CD1c-positive myeloid dendritic cell (primary cell): Measurements from ENCODE around the gene LIMS2.

ENCODE experiments used
- DNase-seq: peaks from one replicate; pipeline ENCODE4 v3.0.0-alpha.2; 2016; ENCODE audit errors: extremely low spot score

Gene LIMS2

GRCh38 chr2:127623388-127624319, 51.7 kb downstream of the LIMS2 start:
- no peak for DNase-seq

GRCh38 chr2:127622561-127623387, 52.6 kb downstream of the LIMS2 start:
- DNase-seq, result no peak

GRCh38 chr2:127621981-127622431, 53.3 kb downstream of the LIMS2 start:
- DNase-seq, result no peak

GRCh38 chr2:127620866-127621265, 54.5 kb downstream of the LIMS2 start:
- DNase-seq, result peak; percentile 25

- no peak for DNase-seq
These were observed 55.2 kb downstream of the LIMS2 start for GRCh38 chr2:127619877-127620705.

- no peak for DNase-seq
These were observed 56.1 kb downstream of the LIMS2 start for GRCh38 chr2:127619203-127619590.

- DNase-seq, result no peak
These were observed 56.7 kb downstream of the LIMS2 start for GRCh38 chr2:127618551-127619202.

GRCh38 chr2:127615511-127616166, 59.7 kb downstream of the LIMS2 start:
- no peak for DNase-seq

- no peak for DNase-seq
These were observed 60.6 kb downstream of the LIMS2 start for GRCh38 chr2:127614731-127615130.

- no peak for DNase-seq
These were observed 61.1 kb downstream of the LIMS2 start for GRCh38 chr2:127614246-127614645.

GRCh38 chr2:127612111-127612822, 63.1 kb downstream of the LIMS2 start:
- no peak for DNase-seq

- DNase-seq, result no peak
These were observed 64.0 kb downstream of the LIMS2 start for GRCh38 chr2:127611076-127611925.

- DNase-seq, result no peak
These were observed 64.8 kb downstream of the LIMS2 start for GRCh38 chr2:127610561-127610960.

GRCh38 chr2:127609818-127610217, 65.5 kb downstream of the LIMS2 start:
- DNase-seq, result no peak

- no peak for DNase-seq
These were observed 66.1 kb downstream of the LIMS2 start for GRCh38 chr2:127609031-127609751.

GRCh38 chr2:127608061-127609030, 67.0 kb downstream of the LIMS2 start:
- DNase-seq, result no peak

- no peak for DNase-seq
These were observed 67.9 kb downstream of the LIMS2 start for GRCh38 chr2:127607399-127607908.
